GM19240 (cell line): ENCODE data around the gene TEKT1.
"Not testable (repeated sequence)": the region's sequence is repeated elsewhere in the genome, so short reads cannot be mapped to it uniquely, and the experiment has no call there.

Source experiments
- DNase-seq: peaks from one replicate; pipeline ENCODE4 v3.0.0; 2011; ENCODE audit warnings: low spot score; ENCODE audit not compliant: insufficient read length

The TEKT1 gene

GRCh38 chr17:6816368-6816767, 15.2 kb downstream of the TEKT1 start:
- not testable (repeated sequence) for DNase-seq

GRCh38 chr17:6815775-6816174, 15.8 kb downstream of the TEKT1 start:
- DNase-seq, result no peak

GRCh38 chr17:6812295-6812694, 19.2 kb downstream of the TEKT1 start:
- DNase-seq, result no peak

DNA sequence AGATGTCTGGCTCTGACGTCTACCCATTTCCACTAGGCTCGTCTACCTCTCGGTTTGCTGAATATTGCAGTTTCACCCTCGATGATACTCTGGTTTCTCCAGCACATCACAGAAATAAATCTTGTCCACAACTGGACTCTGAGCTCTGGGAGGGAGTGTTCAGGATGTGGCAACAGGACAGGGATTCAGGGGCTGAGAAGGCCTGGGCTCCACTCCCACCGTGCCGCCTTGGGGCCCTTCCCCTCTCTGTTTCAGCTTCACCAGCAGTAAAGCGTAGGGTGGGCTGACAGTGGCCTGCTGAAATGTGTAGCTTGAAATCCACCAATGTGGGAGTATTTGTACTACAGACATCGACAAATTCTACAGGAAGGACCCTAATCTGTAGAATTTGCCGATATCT, 20.0 kb downstream of the TEKT1 start:
- no peak for DNase-seq

DNA sequence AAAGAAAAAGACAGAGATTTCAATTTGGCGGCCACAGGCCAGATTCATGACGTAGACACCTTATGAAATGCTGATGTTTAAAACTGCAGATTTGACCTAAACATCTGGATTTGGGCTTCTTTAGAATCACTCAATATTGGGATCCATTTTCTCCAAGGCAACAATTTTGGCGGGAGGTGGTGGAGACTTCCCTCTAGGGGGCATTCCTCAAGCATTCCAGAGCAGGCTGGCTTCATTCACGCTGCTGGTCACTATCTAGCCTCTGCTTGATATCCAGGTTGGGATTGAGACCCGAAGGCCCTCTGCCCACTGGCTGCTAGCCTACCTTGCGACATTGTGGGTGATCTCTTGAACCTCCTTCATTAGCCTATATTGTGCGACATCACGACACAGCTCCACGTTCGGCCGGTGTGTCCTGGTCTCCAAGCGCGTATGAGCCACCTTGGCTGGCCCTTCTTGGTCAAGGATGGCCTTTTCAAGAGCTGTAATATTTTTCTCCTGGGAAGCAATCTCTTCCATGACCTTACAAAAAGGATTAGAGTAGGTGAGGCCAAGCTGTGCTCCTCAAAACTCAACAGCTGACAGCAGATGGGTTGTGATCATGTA, 31.0 kb downstream of the TEKT1 start:
- DNase-seq, result no peak

DNA sequence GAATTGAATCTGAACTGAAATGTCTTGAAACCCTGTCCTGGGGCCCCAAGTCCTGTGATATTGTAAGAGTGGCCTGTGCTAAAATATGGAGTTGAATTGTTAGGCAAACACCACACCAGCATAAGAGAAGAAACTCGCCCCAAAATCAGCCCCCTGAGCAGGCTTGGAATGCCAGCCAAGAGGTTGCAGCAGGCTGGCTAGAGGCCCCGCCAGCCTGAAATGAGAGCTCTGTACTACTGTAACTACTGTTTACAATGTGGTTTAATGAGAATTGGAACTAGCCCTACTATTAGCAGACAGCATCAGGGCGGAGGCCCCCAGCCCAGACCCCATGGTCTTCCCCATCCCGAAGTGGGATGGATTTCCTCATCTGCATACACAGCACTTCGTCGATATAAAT, 31.8 kb downstream of the TEKT1 start:
- DNase-seq, result no peak

DNA sequence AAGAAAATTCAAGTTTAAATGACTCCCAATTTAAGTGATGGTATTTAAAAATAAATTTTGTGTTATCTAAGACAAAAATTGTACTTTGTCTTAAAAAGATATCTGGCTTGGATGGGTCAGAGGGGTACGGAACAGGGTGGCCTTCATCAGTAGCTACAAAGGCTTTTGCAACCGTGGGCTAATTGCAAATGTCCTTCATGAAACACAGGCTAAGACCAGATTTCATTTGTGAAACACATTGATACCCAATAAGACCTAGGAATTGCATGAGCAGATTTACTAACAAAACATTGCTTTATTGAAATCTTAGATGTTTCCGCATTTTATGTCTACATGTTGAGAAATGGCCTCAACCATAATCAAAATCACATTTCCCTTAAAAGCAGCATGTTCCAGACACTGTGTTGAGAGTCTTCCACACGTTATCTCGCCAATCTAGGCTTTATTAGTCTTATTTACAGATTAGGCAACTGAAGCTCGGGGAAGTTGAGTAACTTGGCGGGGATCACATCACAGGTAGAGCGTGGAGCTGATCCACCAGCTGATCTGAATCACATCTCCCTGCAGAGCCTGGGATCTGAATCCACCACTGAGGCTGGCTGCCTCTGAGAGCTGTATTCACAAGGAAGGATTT, 33.7 kb downstream of the TEKT1 start:
- DNase-seq, result no peak

- DNase-seq, result no peak
These were observed 34.5 kb downstream of the TEKT1 start for GRCh38 chr17:6796887-6797490.

GRCh38 chr17:6796017-6796886, 35.3 kb downstream of the TEKT1 start:
- no peak for DNase-seq

- no peak for DNase-seq
These were observed 37.6 kb downstream of the TEKT1 start for GRCh38 chr17:6793748-6794493.

- DNase-seq, result no peak
These were observed 42.4 kb downstream of the TEKT1 start for GRCh38 chr17:6789146-6789545.

GRCh38 chr17:6787081-6787693, 44.3 kb downstream of the TEKT1 start:
- no peak for DNase-seq

- DNase-seq, result no peak
These were observed 44.9 kb downstream of the TEKT1 start for GRCh38 chr17:6786618-6787017.

DNA sequence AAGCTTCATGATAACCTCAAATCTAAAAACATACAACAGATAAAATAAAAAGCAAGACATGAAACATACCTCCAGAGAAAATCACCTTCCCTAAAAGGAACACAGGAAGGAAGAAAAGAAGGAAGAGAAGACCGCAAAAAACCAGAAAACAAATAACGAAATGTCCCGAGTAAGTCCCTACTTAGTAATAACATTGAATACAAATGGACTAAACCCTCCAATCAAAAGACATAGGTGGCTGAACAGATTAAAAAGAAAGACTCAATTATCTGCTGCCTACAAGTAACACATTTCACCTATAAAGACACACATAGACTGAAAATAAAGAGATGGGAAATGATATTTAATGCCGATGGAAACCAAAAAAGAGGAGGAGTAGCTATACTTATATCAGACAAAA, 49.3 kb downstream of the TEKT1 start:
- DNase-seq, result no peak

DNA sequence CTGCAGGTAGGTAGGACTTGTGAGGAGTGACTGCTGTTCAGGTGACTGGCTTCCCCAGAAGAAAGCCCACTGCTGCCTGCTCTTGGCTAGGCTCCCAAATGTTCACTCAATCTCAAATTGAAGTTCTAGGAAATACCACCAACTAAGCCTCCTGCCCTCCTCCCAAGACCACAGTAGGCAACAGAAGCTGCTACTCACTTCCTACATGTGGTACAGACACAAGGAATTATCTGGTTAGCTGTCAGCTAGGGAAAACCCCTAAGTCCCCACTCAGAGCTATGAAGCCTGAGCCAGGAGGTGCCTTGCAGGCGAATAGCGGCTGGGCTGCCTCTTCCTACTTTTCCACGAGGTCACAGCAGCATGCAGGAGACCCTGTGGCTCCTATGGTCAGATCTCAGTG, 50.6 kb downstream of the TEKT1 start:
- no peak for DNase-seq

DNA sequence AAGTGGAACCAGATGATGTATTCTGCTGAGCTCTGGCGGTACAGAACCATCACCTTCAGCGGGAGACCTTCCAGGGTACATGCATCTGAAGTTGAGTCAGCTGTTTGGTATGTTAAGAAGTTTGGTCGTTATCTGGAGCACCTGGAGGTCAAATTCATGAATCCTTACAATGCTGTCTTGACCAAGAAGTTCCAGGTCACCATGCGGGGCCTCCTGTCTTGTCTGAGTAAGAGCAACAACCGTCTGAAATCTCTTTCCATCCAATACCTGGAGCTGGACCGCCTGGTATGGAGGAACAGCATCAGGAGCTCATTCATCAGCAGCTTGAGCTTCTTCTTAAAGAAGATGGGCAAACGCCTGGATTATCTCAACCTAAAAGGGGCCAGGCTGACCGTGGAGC, 51.5 kb downstream of the TEKT1 start:
- no peak for DNase-seq

GRCh38 chr17:6779411-6779810, 52.1 kb downstream of the TEKT1 start:
- no peak for DNase-seq

GRCh38 chr17:6775871-6776405, 55.6 kb downstream of the TEKT1 start, which contains the start of gene FBXO39:
Gene FBXO39 (plus strand): TSS chr17:6776215. CDS start chr17:6779869, 3,654 bp downstream.
- no peak for DNase-seq

- not testable (repeated sequence) for DNase-seq
These were observed 56.6 kb downstream of the TEKT1 start for GRCh38 chr17:6774906-6775305.

DNA sequence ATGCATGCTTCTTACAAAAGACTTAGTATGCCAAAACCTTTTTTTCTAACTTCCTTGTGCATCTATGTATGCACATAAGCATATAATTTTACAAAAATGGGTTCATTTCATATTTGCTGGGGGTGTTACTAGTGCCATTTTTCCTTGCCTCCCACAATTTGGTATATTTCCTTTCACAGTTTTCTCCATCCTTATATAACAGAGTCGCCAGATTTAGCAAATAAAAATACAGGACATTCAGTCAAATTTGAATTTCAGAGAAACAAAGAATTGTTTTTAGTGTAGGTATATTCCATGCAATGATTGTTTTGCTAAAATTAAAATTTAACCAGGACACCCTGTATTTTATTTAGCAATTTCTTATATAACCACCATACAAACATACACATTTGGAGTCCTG, 59.5 kb downstream of the TEKT1 start:
- no peak for DNase-seq

DNA sequence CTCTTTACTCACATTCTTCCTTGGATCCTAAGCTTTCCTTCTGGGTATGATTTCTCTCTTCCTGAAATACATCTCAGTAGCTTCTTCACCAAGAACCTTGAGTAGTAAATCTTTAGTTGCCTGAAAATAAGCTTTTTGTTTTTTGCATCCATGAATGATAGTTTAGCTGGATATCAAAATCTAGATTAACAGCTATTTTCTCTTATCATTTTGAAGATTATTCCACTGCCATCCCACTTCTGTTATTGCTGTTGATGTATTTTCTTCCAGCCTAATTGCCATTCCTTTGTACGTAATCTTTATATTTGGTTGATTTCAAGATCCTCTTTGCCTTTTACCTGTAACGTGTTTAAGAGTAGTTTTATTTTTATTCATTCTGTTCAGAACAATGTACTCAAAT, 63.1 kb downstream of the TEKT1 start:
- DNase-seq, result no peak
